HL-60 (cell line): ENCODE data around the gene WWOX.

Source experiments
- DNase-seq, 2 experiments: peaks; one replicate each; pipeline ENCODE4 v3.0.0-alpha.2; 2010 to 2020; ENCODE audit warnings: low read depth in 1 of 2, low spot score in 1 of 2
- H3K27ac ChIP-seq: fragments of 250-450 bp; sonication (Bioruptor Pico); replicated peaks from 2 replicates; pipeline ENCODE4 v1.5.1; 2020; ENCODE audit warnings: mild to moderate bottlenecking, moderate library complexity
- H3K27me3 ChIP-seq: fragments of 250-450 bp; sonication (Bioruptor Pico); 2 replicates; pipeline ENCODE4 v1.5.1; 2021; ENCODE audit warnings: mild to moderate bottlenecking, moderate library complexity; ENCODE audit not compliant: insufficient read depth, poor library complexity, severe bottlenecking
- H3K4me3 ChIP-seq: replicated peaks from 2 replicates; pipeline ENCODE4 v1.5.1; 2011; ENCODE audit warnings: mild to moderate bottlenecking, control low read depth, low read length; ENCODE audit not compliant: insufficient read depth
- GABPA ChIP-seq: IDR thresholded peaks from 2 replicates; pipeline ENCODE4 v1.6.1; 2012; ENCODE audit warnings: low read depth
- POLR2AphosphoS5 ChIP-seq: IDR thresholded peaks from 2 replicates; pipeline ENCODE4 v1.6.1; 2012; ENCODE audit warnings: low read depth
- SPI1 ChIP-seq: IDR thresholded peaks from 2 replicates; pipeline ENCODE4 v1.6.1; 2012; ENCODE audit warnings: low read depth, mild to moderate bottlenecking, borderline replicate concordance
- TF ChIP-seq, protein P1 (sequence below): IDR thresholded peaks from one replicate; pipeline ENCODE4 v1.5.1; 2011; ENCODE audit warnings: low read length, control low read depth, inconsistent platforms; ENCODE audit not compliant: insufficient read depth
- TF ChIP-seq, protein P2 (sequence below): IDR thresholded peaks from 2 replicates; pipeline ENCODE4 v1.6.1; 2012; ENCODE audit warnings: low read depth; ENCODE audit not compliant: insufficient replicate concordance

Gene WWOX

DNA sequence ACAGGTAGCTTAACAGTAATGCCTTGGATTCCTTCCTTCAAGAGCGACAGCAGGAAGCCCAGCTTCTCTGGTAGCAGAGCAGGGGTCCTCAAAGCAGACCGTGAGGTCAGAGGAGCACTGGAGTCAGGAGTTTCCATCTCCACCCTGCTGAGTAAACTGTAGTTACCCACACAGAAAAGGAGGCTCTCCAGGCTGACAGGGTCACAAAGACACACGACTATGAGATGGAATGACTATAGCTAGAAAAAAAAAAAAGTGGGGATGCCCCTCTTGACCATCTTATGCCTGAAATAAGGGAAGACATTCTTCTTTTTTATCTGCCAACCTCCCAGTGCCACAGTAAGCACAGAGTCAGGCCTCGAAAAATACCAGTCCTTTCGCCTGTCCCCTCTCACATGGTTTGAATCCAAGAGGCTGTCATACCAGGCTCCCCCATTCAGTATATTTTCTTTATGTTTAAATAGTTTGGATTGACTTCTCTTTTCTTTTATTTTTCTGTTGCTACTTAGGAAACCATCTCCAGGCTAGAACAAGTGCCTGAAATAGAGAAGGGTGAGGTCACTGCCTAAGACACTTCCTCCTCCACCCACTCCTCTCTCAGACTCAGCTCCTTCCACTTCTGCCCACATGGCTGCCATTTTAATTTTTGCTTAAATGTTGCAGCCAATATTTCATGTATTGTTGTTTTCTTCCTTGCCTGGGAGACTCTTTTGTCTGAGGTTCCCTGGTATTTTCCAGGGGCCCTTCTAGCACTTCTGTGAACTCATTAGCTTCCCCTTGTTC is 793.7 kb downstream of the WWOX start:
- peak; percentile 75 for TF ChIP-seq SPI1
- TF ChIP-seq, protein P1, sequence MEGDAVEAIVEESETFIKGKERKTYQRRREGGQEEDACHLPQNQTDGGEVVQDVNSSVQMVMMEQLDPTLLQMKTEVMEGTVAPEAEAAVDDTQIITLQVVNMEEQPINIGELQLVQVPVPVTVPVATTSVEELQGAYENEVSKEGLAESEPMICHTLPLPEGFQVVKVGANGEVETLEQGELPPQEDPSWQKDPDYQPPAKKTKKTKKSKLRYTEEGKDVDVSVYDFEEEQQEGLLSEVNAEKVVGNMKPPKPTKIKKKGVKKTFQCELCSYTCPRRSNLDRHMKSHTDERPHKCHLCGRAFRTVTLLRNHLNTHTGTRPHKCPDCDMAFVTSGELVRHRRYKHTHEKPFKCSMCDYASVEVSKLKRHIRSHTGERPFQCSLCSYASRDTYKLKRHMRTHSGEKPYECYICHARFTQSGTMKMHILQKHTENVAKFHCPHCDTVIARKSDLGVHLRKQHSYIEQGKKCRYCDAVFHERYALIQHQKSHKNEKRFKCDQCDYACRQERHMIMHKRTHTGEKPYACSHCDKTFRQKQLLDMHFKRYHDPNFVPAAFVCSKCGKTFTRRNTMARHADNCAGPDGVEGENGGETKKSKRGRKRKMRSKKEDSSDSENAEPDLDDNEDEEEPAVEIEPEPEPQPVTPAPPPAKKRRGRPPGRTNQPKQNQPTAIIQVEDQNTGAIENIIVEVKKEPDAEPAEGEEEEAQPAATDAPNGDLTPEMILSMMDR, result no peak
- H3K4me3 ChIP-seq, result no peak overlapping the region
- no peaks in the 10 kb centered on the region for H3K27me3 ChIP-seq
- DNase-seq, result peak in 1 of 2 experiments; percentile 30
- no peak overlapping the region for H3K27ac ChIP-seq

DNA sequence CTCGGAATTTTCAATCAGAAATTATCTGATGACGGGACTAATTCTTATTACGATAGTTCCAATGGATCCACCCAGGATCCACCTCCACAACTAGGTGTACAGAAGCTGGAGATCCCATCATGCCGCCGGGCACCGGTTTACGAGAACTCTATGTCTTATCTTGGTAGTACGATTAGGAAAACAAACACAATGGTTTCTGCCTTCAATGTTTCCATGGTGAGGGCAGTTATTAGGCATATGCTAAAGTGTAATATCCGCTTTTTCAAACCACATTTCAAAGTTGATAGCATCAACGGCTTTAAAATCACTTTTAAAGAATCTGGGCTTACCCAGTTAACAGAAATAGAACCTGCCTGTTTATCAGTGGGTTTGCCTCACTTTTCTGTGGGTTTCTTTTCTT is 795.4 kb downstream of the WWOX start:
- Histone ChIP-seq H3K27ac (no peak overlapping the region), H3K4me3 (no peak overlapping the region), H3K27me3 (no peaks in the 10 kb centered on the region)
- TF ChIP-seq, protein P1, result no peak
- TF ChIP-seq GABPA (no peak), POLR2AphosphoS5 (no peak), SPI1 (no peak)
- TF ChIP-seq, protein P2, sequence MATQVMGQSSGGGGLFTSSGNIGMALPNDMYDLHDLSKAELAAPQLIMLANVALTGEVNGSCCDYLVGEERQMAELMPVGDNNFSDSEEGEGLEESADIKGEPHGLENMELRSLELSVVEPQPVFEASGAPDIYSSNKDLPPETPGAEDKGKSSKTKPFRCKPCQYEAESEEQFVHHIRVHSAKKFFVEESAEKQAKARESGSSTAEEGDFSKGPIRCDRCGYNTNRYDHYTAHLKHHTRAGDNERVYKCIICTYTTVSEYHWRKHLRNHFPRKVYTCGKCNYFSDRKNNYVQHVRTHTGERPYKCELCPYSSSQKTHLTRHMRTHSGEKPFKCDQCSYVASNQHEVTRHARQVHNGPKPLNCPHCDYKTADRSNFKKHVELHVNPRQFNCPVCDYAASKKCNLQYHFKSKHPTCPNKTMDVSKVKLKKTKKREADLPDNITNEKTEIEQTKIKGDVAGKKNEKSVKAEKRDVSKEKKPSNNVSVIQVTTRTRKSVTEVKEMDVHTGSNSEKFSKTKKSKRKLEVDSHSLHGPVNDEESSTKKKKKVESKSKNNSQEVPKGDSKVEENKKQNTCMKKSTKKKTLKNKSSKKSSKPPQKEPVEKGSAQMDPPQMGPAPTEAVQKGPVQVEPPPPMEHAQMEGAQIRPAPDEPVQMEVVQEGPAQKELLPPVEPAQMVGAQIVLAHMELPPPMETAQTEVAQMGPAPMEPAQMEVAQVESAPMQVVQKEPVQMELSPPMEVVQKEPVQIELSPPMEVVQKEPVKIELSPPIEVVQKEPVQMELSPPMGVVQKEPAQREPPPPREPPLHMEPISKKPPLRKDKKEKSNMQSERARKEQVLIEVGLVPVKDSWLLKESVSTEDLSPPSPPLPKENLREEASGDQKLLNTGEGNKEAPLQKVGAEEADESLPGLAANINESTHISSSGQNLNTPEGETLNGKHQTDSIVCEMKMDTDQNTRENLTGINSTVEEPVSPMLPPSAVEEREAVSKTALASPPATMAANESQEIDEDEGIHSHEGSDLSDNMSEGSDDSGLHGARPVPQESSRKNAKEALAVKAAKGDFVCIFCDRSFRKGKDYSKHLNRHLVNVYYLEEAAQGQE, result no peak
- no peak for DNase-seq

DNA sequence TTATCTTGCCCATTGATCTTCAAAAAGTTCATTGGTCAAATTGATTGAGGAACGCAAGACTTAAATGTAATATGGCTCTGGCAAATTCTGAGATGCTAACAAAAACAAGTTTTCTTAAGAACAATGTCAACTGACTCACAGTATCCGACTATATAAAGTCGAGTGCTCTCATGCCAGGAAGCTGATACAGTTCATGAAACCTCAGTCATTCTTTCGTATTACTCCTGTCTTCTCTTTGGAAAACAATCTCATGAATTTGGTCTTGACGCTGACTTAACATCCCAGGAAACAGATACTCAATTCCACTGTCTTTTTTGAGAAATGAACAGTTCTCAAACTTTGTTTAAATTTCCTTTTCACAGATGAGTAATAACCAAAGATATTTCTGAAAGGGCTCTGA is 796.2 kb downstream of the WWOX start:
- TF ChIP-seq GABPA (no peak), POLR2AphosphoS5 (no peak), SPI1 (no peak)
- TF ChIP-seq, protein P2, result no peak
- TF ChIP-seq, protein P1, result no peak
- DNase-seq, result no peak
- H3K4me3 ChIP-seq, result no peak overlapping the region
- no peaks in the 10 kb centered on the region for H3K27me3 ChIP-seq
- no peak overlapping the region for H3K27ac ChIP-seq

DNA sequence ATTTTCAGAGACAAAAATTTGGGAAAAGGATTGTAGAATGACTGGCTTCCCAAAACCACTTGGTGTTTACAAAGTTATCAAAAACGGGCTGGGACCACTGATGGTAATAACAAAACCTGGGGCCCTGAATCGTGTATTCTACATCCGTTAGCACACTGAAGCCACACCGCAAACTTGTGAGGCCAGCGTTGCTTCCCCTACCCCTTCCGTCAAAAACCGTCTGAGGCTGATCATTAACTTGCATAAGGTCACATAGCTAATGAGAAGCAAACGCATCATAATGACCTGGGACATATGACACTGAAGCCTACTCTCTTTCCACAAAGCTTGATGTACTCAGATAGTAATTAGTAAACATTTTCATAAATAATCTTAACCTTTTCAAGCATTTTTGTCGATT is 796.8 kb downstream of the WWOX start:
- no peak overlapping the region for H3K4me3 ChIP-seq
- TF ChIP-seq, protein P2, result no peak
- H3K27me3 ChIP-seq, result no peaks in the 10 kb centered on the region

More for the DNA sequence above, 796.8 kb downstream of the WWOX start:
- no peak for DNase-seq
- H3K27ac ChIP-seq, result no peak overlapping the region
